SK-MEL-5 (cell line): Measurements from ENCODE around the gene PRRC2B. TPM values are rescaled to one million over a fixed set of nuclear protein-coding genes. Genes with fewer than 3 reads are reported as not detected.
"Not testable (repeated sequence)": the region's sequence is repeated elsewhere in the genome, so short reads cannot be mapped to it uniquely, and the experiment has no call there.

Experiments used
- DNase-seq: peaks from one replicate; pipeline ENCODE4 v3.0.0-alpha.2; 2016; ENCODE audit warnings: low read depth, low spot score
- in situ Hi-C: cut with HindIII; loops from 2 replicates; pipeline ENCODE4 v1.10.0; 2016; ENCODE audit warnings: low sequenced_read_pairs, high pct_unique_total_duplicates, low pct_unique_long_range_greater_than_20kb
- total RNA-seq: library from RNA; depleted of rRNA; stranded (reverse); fragments of >200 nt; shearing (Covaris generic); gene quantifications from 2 replicates; pipeline ENCODE4 v1.2.3, GENCODE V29; 2014

PRRC2B gene
- total RNA-seq, 1 experiment from 2014 or later = 40.1 TPM

DNA sequence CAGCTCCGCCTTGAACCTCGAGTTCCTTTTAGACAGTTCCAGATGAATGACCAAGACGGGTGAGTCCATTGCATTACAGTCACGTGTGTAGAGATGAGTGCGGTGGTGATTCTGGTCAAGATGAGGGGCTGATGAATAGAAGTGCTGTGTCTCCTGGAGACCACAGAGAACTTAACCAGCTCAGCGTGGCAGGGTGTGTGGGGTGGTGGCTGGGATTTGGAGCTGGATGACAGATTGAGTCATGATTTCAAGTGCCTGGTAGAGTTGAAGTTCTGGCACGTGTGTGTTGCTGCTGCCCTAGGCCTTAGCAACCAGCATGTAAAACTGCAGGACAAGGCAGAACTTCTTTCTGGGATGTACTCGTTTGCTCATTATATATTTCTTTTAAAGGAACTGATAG, 53.3 kb downstream of the PRRC2B start:
- DNase-seq = peak; percentile 41
- in situ Hi-C loops = no loop called here

DNA sequence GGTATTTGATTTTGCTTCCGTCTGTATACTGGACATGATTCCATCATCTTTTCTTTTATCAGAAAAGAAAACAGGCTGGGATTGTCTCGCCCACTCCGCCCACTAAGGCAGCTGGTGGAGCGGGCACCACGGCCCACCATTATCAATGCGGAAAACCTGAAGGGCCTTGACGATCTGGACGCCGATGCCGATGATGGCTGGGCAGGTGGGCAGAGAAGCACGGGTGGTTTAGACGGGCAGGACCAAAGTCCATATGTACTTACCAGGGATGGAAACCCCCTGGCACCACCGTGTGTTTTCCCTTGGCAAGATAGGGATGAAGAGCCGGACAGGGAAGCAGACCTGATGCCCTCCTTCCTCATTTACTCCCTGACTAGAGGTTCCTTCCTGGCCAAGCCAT, 53.7 kb downstream of the PRRC2B start:
- in situ Hi-C loops = no loop called here
- DNase-seq = no peak

GRCh38 chr9:131448818-131449217, 54.9 kb downstream of the PRRC2B start:
- DNase-seq = no peak
- in situ Hi-C loops = no loop called here

GRCh38 chr9:131449276-131449675, 55.4 kb downstream of the PRRC2B start:
- no peak for DNase-seq
- in situ Hi-C loops = no loop called here

- DNase-seq = no peak
- in situ Hi-C loops = no loop called here
Measured at GRCh38 chr9:131454028-131454427, 60.1 kb downstream of the PRRC2B start.

DNA sequence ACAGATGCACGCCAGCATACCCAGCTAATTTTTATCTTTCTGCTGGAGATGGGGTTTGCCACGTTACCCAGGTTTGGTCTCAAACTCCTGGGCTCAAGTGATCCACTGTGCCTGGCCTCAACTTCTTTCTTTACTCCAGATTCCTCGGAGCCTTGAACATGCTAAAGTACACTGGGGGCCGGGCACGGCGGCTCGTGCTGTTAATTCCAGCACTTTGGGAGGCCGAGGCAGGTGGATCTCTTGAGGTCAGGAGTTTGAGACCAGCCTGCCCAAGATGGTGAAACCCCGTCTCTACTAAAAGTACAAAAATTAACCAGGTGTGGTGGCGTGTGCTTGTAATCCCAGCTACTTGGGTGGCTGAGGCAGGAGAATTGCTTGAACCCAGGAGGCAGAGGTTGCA, 61.8 kb downstream of the PRRC2B start:
- in situ Hi-C loops, DNase-seq: not testable (repeated sequence)

DNA sequence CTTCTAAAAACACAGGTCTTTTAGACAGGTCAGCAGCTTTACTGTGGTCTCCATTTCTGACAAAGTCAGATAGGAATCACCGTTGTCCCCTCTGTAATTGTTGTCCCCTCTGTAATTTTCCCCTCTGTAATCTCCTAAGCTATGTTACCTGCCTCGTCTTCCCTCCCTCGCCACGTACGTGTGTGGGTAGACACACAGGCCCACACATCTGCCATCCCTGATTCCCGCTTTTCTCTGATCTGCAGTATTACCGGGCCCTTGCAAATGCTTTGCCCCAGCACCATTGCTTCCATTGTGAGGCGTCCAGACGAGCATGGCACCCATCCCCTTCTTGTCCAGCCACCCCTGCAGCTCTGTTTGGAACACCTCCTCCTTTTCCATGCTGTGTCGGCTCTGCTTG, 63.9 kb downstream of the PRRC2B start:
- in situ Hi-C loops = no loop called here
- DNase-seq = no peak

DNA sequence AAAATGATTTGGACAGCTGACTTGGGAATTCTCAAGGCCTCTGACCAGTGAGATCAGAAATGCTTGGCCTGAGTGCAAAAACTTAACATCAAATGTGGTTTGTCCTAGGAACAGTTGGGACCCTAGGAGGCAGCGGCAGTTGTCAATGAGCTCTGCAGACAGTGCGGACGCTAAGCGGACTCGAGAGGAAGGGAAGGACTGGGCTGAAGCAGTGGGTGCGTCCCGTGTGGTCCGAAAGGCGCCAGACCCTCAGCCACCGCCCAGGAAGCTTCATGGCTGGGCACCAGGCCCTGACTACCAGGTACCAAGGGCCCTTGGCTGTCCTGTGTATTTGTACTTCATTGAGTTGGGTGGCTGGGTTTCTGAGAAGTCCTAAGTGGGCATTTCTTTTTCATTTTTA, 65.2 kb downstream of the PRRC2B start:
- in situ Hi-C loops = no loop called here
- no peak for DNase-seq

- in situ Hi-C loops = no loop called here
- DNase-seq = no peak
Measured at GRCh38 chr9:131461166-131461565, 67.3 kb downstream of the PRRC2B start.

DNA sequence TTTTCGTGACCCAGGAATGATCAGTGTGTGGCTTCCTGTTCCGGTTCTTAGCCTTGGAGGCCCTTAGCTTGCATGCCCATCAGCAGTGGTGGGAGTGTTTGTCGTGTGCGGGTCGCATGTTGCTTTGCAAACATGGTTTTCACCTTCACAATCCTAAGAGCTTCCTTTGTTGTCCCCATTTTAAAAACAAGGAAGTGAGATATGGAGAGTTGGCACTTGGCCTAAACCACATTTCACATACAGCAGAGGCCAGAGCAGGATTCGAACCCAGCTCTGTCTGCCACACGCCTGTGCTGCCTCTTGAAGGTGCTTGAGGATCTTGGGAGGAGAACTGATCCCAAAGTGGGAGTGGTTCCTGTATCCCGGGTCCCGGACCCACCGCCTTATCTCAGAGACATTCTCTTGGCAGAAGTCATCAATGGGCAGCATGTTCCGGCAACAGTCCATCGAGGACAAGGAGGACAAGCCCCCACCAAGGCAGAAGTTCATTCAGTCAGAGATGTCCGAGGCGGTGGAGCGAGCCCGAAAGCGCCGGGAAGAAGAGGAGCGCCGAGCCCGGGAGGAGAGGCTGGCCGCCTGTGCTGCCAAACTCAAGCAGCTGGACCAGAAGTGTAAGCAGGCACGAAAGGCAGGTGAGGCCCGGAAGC, 70.6 kb downstream of the PRRC2B start:
- in situ Hi-C loops = no loop called here
- no peak for DNase-seq

- no peak for DNase-seq
- in situ Hi-C loops = no loop called here
Measured at GRCh38 chr9:131465401-131465800, 71.5 kb downstream of the PRRC2B start.

- in situ Hi-C loops = no loop called here
- no peak for DNase-seq
Measured at GRCh38 chr9:131467214-131467935, 73.5 kb downstream of the PRRC2B start.

DNA sequence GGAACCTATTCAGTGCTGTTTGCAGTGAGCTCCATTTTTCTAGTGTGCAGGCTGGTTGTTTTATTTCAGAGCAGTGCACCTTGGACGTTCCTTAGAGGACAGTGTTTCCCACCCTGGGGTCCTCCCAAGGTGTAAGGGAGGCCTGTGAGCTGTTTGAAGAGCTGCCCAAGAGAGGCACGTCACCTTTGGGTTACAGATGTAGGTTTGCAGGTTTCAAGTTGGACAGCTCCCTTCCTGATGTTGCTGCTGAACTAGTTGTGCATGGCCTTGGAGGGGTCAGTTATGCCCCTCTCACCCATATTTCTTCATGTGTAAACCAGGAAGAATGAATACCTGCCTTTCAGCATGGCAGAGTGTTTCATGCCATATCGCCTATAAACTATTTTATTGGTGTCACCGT, 74.1 kb downstream of the PRRC2B start:
- in situ Hi-C loops = no loop called here
- no peak for DNase-seq

DNA sequence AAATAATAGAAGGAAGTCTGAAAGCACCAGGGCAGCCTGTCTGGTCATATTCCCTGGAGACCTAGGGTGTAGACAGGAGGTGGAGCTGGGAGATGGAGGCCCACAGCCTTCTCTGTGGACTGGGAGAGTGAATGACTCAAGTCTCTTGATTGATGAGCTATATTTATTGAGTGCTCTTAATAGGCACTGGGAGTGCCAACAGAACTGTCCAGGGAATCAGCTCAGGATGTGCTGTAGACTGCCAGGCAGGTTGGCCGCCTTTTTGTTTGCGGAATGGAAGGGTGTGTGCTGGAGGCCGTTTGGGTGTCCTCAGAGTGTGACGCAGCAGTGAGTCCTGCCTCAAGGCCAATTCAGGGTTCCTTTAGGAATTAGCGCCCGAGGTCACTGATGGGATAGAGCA, 75.5 kb downstream of the PRRC2B start:
- in situ Hi-C loops = no loop called here
- no peak for DNase-seq

- DNase-seq = no peak
- in situ Hi-C loops = no loop called here
Measured at GRCh38 chr9:131469951-131470350, 76.1 kb downstream of the PRRC2B start.

DNA sequence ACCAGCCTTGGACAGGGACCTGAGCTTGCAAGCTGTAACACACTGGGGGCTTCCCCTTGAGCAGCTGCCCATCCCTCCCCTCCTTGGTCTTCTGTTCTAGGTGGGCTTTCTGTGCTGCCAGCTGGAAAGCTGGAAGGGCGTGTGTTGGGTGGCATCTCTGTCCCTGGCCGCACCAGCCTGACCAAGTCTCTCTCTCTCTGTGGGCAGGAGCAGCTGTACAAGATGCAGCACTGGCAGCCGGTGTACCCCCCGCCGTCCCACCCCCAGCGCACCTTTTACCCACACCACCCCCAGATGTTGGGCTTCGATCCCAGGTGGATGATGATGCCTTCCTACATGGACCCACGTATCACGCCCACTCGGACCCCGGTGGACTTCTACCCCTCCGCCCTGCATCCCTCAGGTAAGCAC, 76.7 kb downstream of the PRRC2B start:
- in situ Hi-C loops = no loop called here
- DNase-seq = no peak

- DNase-seq, in situ Hi-C loops: not testable (repeated sequence)
Measured at GRCh38 chr9:131472085-131472484, 78.2 kb downstream of the PRRC2B start.

DNA sequence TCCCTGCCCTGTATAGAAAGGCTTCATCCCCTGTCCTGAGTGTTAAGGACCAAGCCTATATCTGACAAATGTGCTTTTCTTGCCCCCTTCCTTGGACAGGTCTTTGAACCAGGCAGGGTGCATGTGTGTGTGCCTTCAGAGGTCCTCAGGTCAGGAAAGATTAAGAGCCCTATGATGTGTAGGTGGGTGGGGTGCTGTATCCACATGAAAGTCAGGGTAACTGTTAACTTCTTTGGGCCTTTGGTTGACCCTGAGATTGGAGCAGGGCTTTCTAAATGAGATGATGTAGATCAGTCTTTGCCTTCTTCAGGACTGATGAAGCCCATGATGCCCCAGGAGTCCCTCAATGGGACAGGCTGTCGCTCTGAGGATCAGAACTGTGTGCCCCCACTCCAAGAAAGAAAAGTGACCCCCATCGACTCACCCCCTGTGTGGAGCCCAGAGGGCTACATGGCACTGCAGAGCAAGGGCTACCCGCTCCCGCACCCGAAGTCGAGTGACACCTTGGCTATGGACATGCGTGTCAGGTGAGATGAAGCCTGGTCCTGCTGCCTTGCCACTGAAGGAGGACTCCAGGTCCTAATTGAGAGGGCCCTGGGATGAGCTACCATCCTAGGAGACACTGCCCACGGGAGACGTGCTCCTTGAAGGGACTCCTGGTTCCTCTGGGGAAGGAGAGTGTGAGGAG, 79.5 kb downstream of the PRRC2B start:
- no peak for DNase-seq
- in situ Hi-C loops = no loop called here

- in situ Hi-C loops = no loop called here
Measured at GRCh38 chr9:131473891-131474290, 80.0 kb downstream of the PRRC2B start.

More at GRCh38 chr9:131473891-131474290, 80.0 kb downstream of the PRRC2B start:
- no peak for DNase-seq
